GM18909 (cell line): ENCODE results near the gene PRKD1.
A peak's percentile ranks its signal among the peaks of the same experiment; 100 is the strongest.
"Not testable (repeated sequence)": the region's sequence is repeated elsewhere in the genome, so short reads cannot be mapped to it uniquely, and the experiment has no call there.

Experiments used
- ATAC-seq: cut with Tn5 transposase; IDR thresholded peaks from one replicate; pipeline ENCODE4 v1.9.1; 2021; ENCODE audit warnings: mild to moderate bottlenecking; ENCODE audit not compliant: unreplicated experiment, poor library complexity

Gene PRKD1

GRCh38 chr14:29803045-29803444, 124.6 kb downstream of the PRKD1 start:
- no peak for ATAC-seq

GRCh38 chr14:29802211-29802610, 125.4 kb downstream of the PRKD1 start:
- ATAC-seq: no peak

GRCh38 chr14:29800961-29801360, 126.7 kb downstream of the PRKD1 start:
- no peak for ATAC-seq

- ATAC-seq: no peak
These were observed 128.1 kb downstream of the PRKD1 start for GRCh38 chr14:29799464-29800095.

GRCh38 chr14:29798811-29799210, 128.8 kb downstream of the PRKD1 start:
- ATAC-seq: no peak

GRCh38 chr14:29798108-29798663, 129.5 kb downstream of the PRKD1 start:
- no peak for ATAC-seq

- ATAC-seq: no peak
These were observed 130.8 kb downstream of the PRKD1 start for GRCh38 chr14:29796853-29797252.

- ATAC-seq: no peak
These were observed 138.2 kb downstream of the PRKD1 start for GRCh38 chr14:29789475-29789874.

GRCh38 chr14:29788093-29788492, 139.6 kb downstream of the PRKD1 start:
- ATAC-seq: no peak

GRCh38 chr14:29783556-29783955, 144.1 kb downstream of the PRKD1 start:
- ATAC-seq: no peak

- ATAC-seq: no peak
These were observed 145.6 kb downstream of the PRKD1 start for GRCh38 chr14:29782041-29782440.

GRCh38 chr14:29777142-29777541, 150.5 kb downstream of the PRKD1 start:
- not testable (repeated sequence) for ATAC-seq

- ATAC-seq: no peak
These were observed 153.7 kb downstream of the PRKD1 start for GRCh38 chr14:29773990-29774389.

GRCh38 chr14:29763342-29763858, 164.2 kb downstream of the PRKD1 start:
- no peak for ATAC-seq

GRCh38 chr14:29759521-29760340, 167.9 kb downstream of the PRKD1 start:
- ATAC-seq: peak; percentile 92

GRCh38 chr14:29757711-29758233, 169.9 kb downstream of the PRKD1 start:
- no peak for ATAC-seq

GRCh38 chr14:29757188-29757680, 170.4 kb downstream of the PRKD1 start:
- ATAC-seq: no peak

- no peak for ATAC-seq
These were observed 171.6 kb downstream of the PRKD1 start for GRCh38 chr14:29756019-29756385.

GRCh38 chr14:29755311-29756018, 172.2 kb downstream of the PRKD1 start:
- no peak for ATAC-seq

GRCh38 chr14:29754134-29754533, 173.5 kb downstream of the PRKD1 start:
- ATAC-seq: no peak
